Mesothelial cell of epicardium (in vitro differentiated cells): ENCODE data around the gene HCN3. TPM values are rescaled to one million over a fixed set of nuclear protein-coding genes. Genes with fewer than 3 reads are reported as not detected.
"Not testable (repeated sequence)": the region's sequence is repeated elsewhere in the genome, so short reads cannot be mapped to it uniquely, and the experiment has no call there.

Experiments
- DNase-seq, 2 experiments: peaks; one replicate each; pipeline ENCODE4 v3.0.0; 2021; ENCODE audit warnings: low spot score in 2 of 2; ENCODE audit not compliant: unreplicated experiment in 2 of 2
- H3K27ac Mint-ChIP-seq: 2 replicates; pipeline ENCODE4 v1.8.0; 2021; ENCODE audit warnings: mixed read lengths
- H3K27me3 Mint-ChIP-seq: 2 replicates; pipeline ENCODE4 v1.8.0; 2021; ENCODE audit warnings: low read depth, mixed read lengths
- H3K36me3 Mint-ChIP-seq: 2 replicates; pipeline ENCODE4 v1.8.0; 2021; ENCODE audit warnings: mixed read lengths
- H3K4me1 Mint-ChIP-seq: 2 replicates; pipeline ENCODE4 v1.8.0; 2021; ENCODE audit warnings: mixed read lengths
- H3K4me3 Mint-ChIP-seq: 2 replicates; pipeline ENCODE4 v1.8.0; 2021; ENCODE audit warnings: mild to moderate bottlenecking, moderate library complexity, mixed read lengths
- H3K9me3 Mint-ChIP-seq: 2 replicates; pipeline ENCODE4 v1.8.0; 2021; ENCODE audit warnings: mixed read lengths
- CTCF ChIP-seq: fragments of 200-600 bp; sonication (generic); IDR thresholded peaks from one replicate; pipeline ENCODE4 v1.5.0; 2021; ENCODE audit warnings: antibody characterized with exemption; ENCODE audit not compliant: unreplicated experiment
- total RNA-seq: library from RNA; stranded (reverse); gene quantifications from 3 replicates; pipeline ENCODE4 v1.2.1, GENCODE V29; 2021

The HCN3 gene
- total RNA-seq, 1 donor from 2014 or later = 13.1 TPM

DNA sequence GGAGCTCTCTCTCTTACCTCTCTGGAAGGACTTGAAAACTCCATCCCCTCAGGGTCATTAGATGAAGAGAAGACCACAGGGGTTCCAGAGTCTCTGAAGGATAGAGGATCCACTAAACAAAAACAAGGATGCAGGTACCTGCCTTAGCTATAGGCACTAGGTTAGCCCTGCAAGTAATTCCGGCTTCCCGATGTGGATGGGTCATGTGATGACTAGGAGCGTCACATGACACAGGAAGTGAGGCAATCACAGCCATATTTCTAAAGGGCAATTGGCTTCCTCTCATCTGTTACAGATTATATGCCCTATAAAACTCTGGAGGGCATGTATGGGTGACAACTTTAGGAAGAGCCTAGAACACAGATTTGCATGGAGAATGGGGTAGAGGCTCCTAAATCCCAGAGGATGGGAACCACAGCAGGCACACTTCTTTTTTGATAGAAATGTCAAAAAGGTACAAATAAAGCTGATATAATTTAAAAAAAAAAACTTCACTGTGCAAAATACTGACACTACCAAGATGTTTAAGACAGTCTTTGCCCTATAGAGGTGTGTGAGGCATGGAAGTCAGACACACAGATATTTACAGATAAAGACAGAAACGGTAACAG lies 36.1 kb upstream of the HCN3 start:
- Mint-ChIP-seq H3K4me3 (peak overlapping the region; percentile 69), H3K27ac (peak overlapping the region; percentile 89), H3K36me3 (peaks cover 4% of the 10 kb centered on the region), H3K9me3 (no peaks in the 10 kb centered on the region), H3K27me3 (peaks cover 3% of the 10 kb centered on the region), H3K4me1 (peaks cover 33% of the 10 kb centered on the region)
- no peak for TF ChIP-seq CTCF
- DNase-seq = peak; percentile 36 to 59

DNA sequence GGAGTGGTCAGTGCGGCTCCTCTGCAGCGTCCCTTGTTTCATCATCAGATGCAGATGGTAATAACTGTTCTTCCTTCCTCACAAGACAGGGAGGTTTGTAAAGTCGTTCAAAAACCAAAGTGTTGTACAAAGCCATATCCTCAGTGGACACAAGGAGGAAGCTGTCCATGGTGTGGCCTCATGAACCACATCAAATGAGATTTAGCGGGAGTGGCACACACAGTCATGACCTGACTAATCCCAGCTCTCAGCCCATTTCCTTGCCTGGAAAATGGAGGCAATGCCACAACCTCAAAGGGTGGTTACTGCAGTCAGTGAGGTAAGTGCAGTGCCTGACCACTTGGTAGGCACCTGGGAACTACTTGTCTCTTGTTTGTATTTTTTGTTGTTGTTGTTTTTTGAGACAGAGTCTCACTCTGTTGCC lies 35.4 kb upstream of the HCN3 start:
- Mint-ChIP-seq H3K4me3 (no peak overlapping the region), H3K9me3 (no peaks in the 10 kb centered on the region), H3K27me3 (peaks cover 3% of the 10 kb centered on the region), H3K4me1 (peaks cover 33% of the 10 kb centered on the region), H3K36me3 (peaks cover 3% of the 10 kb centered on the region), H3K27ac (peak overlapping the region; percentile 89)
- TF ChIP-seq CTCF = no peak
- no peak for DNase-seq

- peaks cover 33% of the 10 kb centered on the region for H3K4me1 Mint-ChIP-seq
- H3K4me3 Mint-ChIP-seq = peak overlapping the region; percentile 69
- H3K27ac Mint-ChIP-seq = peak overlapping the region; percentile 80
- DNase-seq = no peak
- no peak for TF ChIP-seq CTCF
- no peaks in the 10 kb centered on the region for H3K9me3 Mint-ChIP-seq
- peaks cover 3% of the 10 kb centered on the region for H3K27me3 Mint-ChIP-seq
- peaks cover 3% of the 10 kb centered on the region for H3K36me3 Mint-ChIP-seq
Observed at GRCh38 chr1:155242805-155243358, 34.4 kb upstream of the HCN3 start.

- TF ChIP-seq CTCF = no peak
- peak; percentile 91 to 94 for DNase-seq
- Mint-ChIP-seq H3K27ac (peak overlapping the region; percentile 98), H3K36me3 (peaks cover 6% of the 10 kb centered on the region), H3K4me1 (peaks cover 33% of the 10 kb centered on the region), H3K27me3 (peaks cover 3% of the 10 kb centered on the region), H3K4me3 (peak overlapping the region; percentile 69), H3K9me3 (no peaks in the 10 kb centered on the region)
Observed at GRCh38 chr1:155244368-155245162, 32.7 kb upstream of the HCN3 start.

DNA sequence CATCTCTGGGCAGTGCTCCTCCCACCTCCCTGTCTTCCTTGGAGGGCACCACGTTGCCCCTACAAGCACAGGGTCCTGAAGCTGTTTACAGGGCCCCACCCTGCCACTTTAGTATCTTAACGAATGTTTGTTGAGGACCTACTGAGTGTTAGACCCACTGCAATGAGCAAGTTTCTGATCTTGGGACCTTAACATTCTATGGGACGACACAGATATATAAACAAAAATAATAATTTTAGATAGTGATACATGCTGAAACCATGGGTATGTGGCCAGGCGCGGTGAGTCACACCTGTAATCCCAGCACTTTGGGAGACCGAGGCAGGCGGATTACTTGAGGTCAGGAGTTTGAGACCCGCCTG lies 32.1 kb upstream of the HCN3 start:
- Mint-ChIP-seq H3K36me3 (peaks cover 6% of the 10 kb centered on the region), H3K9me3 (no peaks in the 10 kb centered on the region), H3K27me3 (peaks cover 3% of the 10 kb centered on the region), H3K4me1 (peaks cover 33% of the 10 kb centered on the region), H3K27ac (peak overlapping the region; percentile 98), H3K4me3 (peak overlapping the region; percentile 69)
- TF ChIP-seq CTCF = no peak
- no peak for DNase-seq

DNA sequence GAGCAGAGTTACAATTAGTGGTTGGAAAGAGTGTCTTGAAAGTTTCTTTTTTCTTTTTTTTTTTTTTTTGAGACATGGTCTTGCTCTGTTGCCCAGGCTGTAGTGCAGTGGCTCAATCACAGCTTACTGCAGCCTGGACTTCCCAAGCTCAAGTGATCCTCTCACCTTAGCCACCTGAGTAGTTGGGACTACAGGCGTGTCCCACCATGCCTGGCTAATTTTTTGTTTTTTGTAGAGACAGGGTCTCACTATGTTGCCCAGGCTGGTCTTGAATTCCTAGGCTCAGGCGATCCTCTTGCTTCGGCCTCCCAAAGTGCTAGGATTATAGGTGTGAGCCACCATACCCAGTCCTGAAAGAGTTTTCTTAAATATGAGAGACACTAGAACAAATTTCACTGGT lies 30.5 kb upstream of the HCN3 start:
- not testable (repeated sequence) for H3K27ac Mint-ChIP-seq, H3K27me3 Mint-ChIP-seq, H3K9me3 Mint-ChIP-seq, H3K4me3 Mint-ChIP-seq, DNase-seq, H3K36me3 Mint-ChIP-seq
- peaks cover 25% of the 10 kb centered on the region for H3K4me1 Mint-ChIP-seq
